ENCODE results near the gene TPD52L2. TPM values are rescaled to one million over a fixed set of nuclear protein-coding genes. Genes with fewer than 3 reads are reported as not detected.

The TPD52L2 gene
- total RNA-seq (2021) (149 and 158 TPM in 2 replicates), Bru-seq, nascent RNA (percentile 86 among the genes with signal in this experiment), BruChase-seq, experiment 1, labeled RNA remaining after a 2-hour chase (percentile 95 among the genes with signal in this experiment), BruChase-seq, experiment 2, labeled RNA remaining after a 6-hour chase (percentile 94 among the genes with signal in this experiment)
- long read RNA-seq, full-length matches to known transcripts, result 214 of 261 reads
- long read RNA-seq, partial matches to known transcripts, result 9 of 261 reads
- long read RNA-seq, other reads (novel, unspliced or antisense), result 38 of 261 reads

GRCh38 chr20:63864978-63865640 is at the start of gene TPD52L2:
Gene TPD52L2, plus strand, starts transcription at chr20:63865270. Its CDS starts 96 bp downstream, at chr20:63865366.
- H3K79me2 ChIP-seq (ENCODE audit: low read depth), result peaks cover 72% of the 10 kb centered on the region
- BruUV-seq (replicated peaks), result no TSS peak
- H3F3A ChIP-seq (ENCODE audit: insufficient read depth, low read depth), result peaks cover 55% of the 10 kb centered on the region
- H3K27me3 ChIP-seq (ENCODE audit: insufficient read depth, low read depth), result no peaks in the 10 kb centered on the region
- intact Hi-C loops (cut with micrococcal nuclease; ENCODE audit: unreplicated experiment), result loop anchor here (1.0 to 10.0 kb wide), 9 partner anchors 30 to 327 kb away; partner anchors contain the start of genes ARFRP1 and TCEA2
- H3K36me3 ChIP-seq (ENCODE audit: low read depth), result peaks cover 18% of the 10 kb centered on the region
- TF ChIP-seq EZH2 (IDR thresholded peaks at IDR 0.05; ENCODE audit: low read depth), result no peak
- TF ChIP-seq CTCF (conservative IDR thresholded peaks at IDR 0.05), result no peak
- H3K9me3 ChIP-seq (ENCODE audit: insufficient read depth, low read depth), result no peaks in the 10 kb centered on the region
- DNase-seq, result peak; percentile 99
- peaks cover 37% of the 10 kb centered on the region for H4K20me1 ChIP-seq (ENCODE audit: insufficient read depth)
- POLR2A ChIA-PET (ENCODE audit: unreplicated experiment), result interaction anchor here (0.6 to 1.2 kb wide), 11 partner anchors 29 to 1040 kb away, joined by 3 to 19 read pairs (median 5); partner anchors contain the start of genes ARFRP1, PTK6, RTEL1 and ZGPAT
- peak within 1 kb of the TSS; percentile 91 for H3K4me2 ChIP-seq
- H3K9me2 ChIP-seq (ENCODE audit: insufficient read depth), result no peaks in the 10 kb centered on the region
- H3K4me3 ChIP-seq, result peak within 1 kb of the TSS; percentile 77
- CTCF ChIA-PET, result interaction anchor here (0.5 to 1.4 kb wide), 5 partner anchors 79 to 326 kb away, joined by 3 to 9 read pairs (median 3); partner anchors contain the start of genes ARFRP1 and ZGPAT
- H2AFZ ChIP-seq, result peak within 1 kb of the TSS; percentile 83
- H3K27ac ChIP-seq, result peak within 1 kb of the TSS; percentile 88
- peaks cover 28% of the 10 kb centered on the region for H3K4me1 ChIP-seq (replicated peaks; ENCODE audit: insufficient read depth)

- Histone ChIP-seq H3K4me1 (replicated peaks; ENCODE audit: insufficient read depth) (no peaks in the 10 kb centered on the region), H3K4me2 (no peak overlapping the region), H3F3A (ENCODE audit: insufficient read depth, low read depth) (no peaks in the 10 kb centered on the region; the same call in 1 of the 2 replicates), H3K27me3 (ENCODE audit: insufficient read depth, low read depth) (no peaks in the 10 kb centered on the region), H3K4me3 (no peak overlapping the region), H4K20me1 (ENCODE audit: insufficient read depth) (peaks cover 6% of the 10 kb centered on the region), H2AFZ (no peak overlapping the region), H3K36me3 (ENCODE audit: low read depth) (no peaks in the 10 kb centered on the region), H3K9me3 (ENCODE audit: insufficient read depth, low read depth) (no peaks in the 10 kb centered on the region), H3K79me2 (ENCODE audit: low read depth) (no peaks in the 10 kb centered on the region), H3K9me2 (ENCODE audit: insufficient read depth) (no peaks in the 10 kb centered on the region), H3K27ac (no peak overlapping the region)
- DNase-seq, result no peak
- intact Hi-C loops (cut with micrococcal nuclease; ENCODE audit: unreplicated experiment), result no loop called here
- TF ChIP-seq EZH2 (IDR thresholded peaks at IDR 0.05; ENCODE audit: low read depth) (no peak), CTCF (conservative IDR thresholded peaks at IDR 0.05) (no peak)
- no TSS peak for BruUV-seq (replicated peaks)
- ChIA-PET POLR2A (ENCODE audit: unreplicated experiment) (no interaction called here), CTCF (no interaction called here)
Observed at GRCh38 chr20:63815615-63816253, 49.3 kb upstream of the TPD52L2 start.

DNA sequence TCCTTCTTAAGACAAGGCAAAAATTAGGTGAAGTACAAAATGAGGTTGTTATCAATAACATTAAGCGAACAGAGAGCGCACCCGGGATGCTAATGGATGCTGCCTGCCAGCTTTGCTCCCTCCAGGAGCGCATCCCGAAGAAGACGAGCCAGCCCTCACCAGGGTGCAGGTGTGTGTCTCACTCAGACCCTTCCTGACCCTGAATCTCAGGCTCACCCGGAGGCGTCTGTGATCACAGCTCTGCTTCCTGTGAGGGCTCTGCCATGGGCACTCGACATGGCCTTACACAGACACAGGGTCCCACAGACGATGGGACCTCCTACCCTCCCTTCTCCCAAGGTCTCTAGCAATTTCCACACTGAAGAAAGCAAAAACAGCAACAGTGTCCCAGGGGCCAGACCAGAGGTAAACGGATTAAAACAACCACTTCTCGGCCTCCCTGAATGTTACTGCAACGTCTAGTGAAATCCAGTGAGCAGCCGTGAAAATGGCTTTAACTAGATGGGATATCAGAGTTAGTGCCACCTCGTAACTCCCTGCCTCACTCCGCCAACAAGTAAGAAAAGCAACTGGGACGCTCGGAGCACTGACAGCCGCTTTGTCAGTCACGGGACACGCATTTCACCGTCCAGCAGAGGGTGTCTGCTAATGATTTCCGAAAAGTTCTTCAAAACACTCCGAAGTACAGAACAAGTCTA is 45.7 kb upstream of the TPD52L2 start:
- no peak for DNase-seq
- Histone ChIP-seq H3K9me3 (ENCODE audit: insufficient read depth, low read depth) (no peaks in the 10 kb centered on the region), H3K4me3 (no peak overlapping the region), H3K9me2 (ENCODE audit: insufficient read depth) (no peaks in the 10 kb centered on the region), H3K79me2 (ENCODE audit: low read depth) (no peaks in the 10 kb centered on the region), H3K4me1 (replicated peaks; ENCODE audit: insufficient read depth) (no peaks in the 10 kb centered on the region), H3K4me2 (no peak overlapping the region), H3K36me3 (ENCODE audit: low read depth) (no peaks in the 10 kb centered on the region), H4K20me1 (ENCODE audit: insufficient read depth) (peaks cover 6% of the 10 kb centered on the region), H3F3A (ENCODE audit: insufficient read depth, low read depth) (no peaks in the 10 kb centered on the region; the same call in 1 of the 2 replicates), H2AFZ (no peak overlapping the region), H3K27me3 (ENCODE audit: insufficient read depth, low read depth) (no peaks in the 10 kb centered on the region), H3K27ac (no peak overlapping the region)
- ChIA-PET POLR2A (ENCODE audit: unreplicated experiment) (no interaction called here), CTCF (no interaction called here)
- BruUV-seq (replicated peaks), result no TSS peak
- intact Hi-C loops (cut with micrococcal nuclease; ENCODE audit: unreplicated experiment), result no loop called here
- TF ChIP-seq CTCF (conservative IDR thresholded peaks at IDR 0.05) (no peak), EZH2 (IDR thresholded peaks at IDR 0.05; ENCODE audit: low read depth) (no peak)
